Mesenchymal stem cell (in vitro differentiated cells and primary cell): Measurements from ENCODE around the gene MCRS1.
A peak's percentile ranks its signal among the peaks of the same experiment; 100 is the strongest.

Experiments used
- DNase-seq: peaks from one replicate; pipeline ENCODE4 v3.0.0-alpha.2; 2013
- H2AFZ ChIP-seq: one replicate; pipeline ENCODE4 v1.6.1; 2013; ENCODE audit warnings: low read depth, mild to moderate bottlenecking, control low read depth, inconsistent platforms, low read length, moderate library complexity
- H2AK5ac ChIP-seq: 2 replicates; pipeline ENCODE4 v1.6.1; 2013; ENCODE audit warnings: low read length, moderate library complexity, mild to moderate bottlenecking, inconsistent platforms; ENCODE audit not compliant: severe bottlenecking
- H2BK120ac ChIP-seq: one replicate; pipeline ENCODE4 v1.6.1; 2013; ENCODE audit warnings: low read depth, mild to moderate bottlenecking, inconsistent platforms, low read length, moderate library complexity
- H2BK12ac ChIP-seq, 2 experiments: one replicate each; pipeline ENCODE4 v1.6.1; 2013; ENCODE audit warnings: inconsistent platforms in 2 of 2, low read length in 2 of 2, mild to moderate bottlenecking in 2 of 2, moderate library complexity in 2 of 2, control low read depth in 1 of 2
- H2BK15ac ChIP-seq: one replicate; pipeline ENCODE4 v1.6.1; 2013; ENCODE audit warnings: mild to moderate bottlenecking, low read depth, inconsistent platforms; ENCODE audit not compliant: poor library complexity, severe bottlenecking
- H2BK5ac ChIP-seq: 2 replicates; pipeline ENCODE4 v1.6.1; 2013; ENCODE audit warnings: low read depth, mild to moderate bottlenecking, low read length, control low read depth, inconsistent platforms; ENCODE audit not compliant: poor library complexity, severe bottlenecking
- H3K14ac ChIP-seq, 2 experiments: one replicate each; pipeline ENCODE4 v1.6.1; 2013; ENCODE audit warnings: inconsistent platforms in 2 of 2, low read length in 2 of 2, control low read depth in 1 of 2, mild to moderate bottlenecking in 1 of 2, moderate library complexity in 1 of 2
- H3K18ac ChIP-seq, 2 experiments: one replicate each; pipeline ENCODE4 v1.6.1; 2013; ENCODE audit warnings: inconsistent platforms in 2 of 2, low read length in 2 of 2, control low read depth in 1 of 2, low read depth in 1 of 2, mild to moderate bottlenecking in 1 of 2
- H3K23ac ChIP-seq, 2 experiments: one replicate each; pipeline ENCODE4 v1.6.1; 2013; ENCODE audit warnings: inconsistent platforms in 2 of 2, low read length in 2 of 2, mild to moderate bottlenecking in 2 of 2, moderate library complexity in 2 of 2, control low read depth in 1 of 2
- H3K27ac ChIP-seq: 2 replicates; pipeline ENCODE4 v1.5.1; 2013; ENCODE audit warnings: mild to moderate bottlenecking, moderate library complexity, low read length, control low read depth, inconsistent platforms; ENCODE audit not compliant: poor library complexity, severe bottlenecking
- H3K27me3 ChIP-seq, 2 experiments: 2 replicates each; pipeline versions ENCODE4 v1.6.1 to v1.7.0; 2013; ENCODE audit warnings: low read length in 2 of 2, mild to moderate bottlenecking in 2 of 2, moderate library complexity in 2 of 2, control low read depth in 1 of 2, inconsistent platforms in 1 of 2; ENCODE audit not compliant: control insufficient read depth in 1 of 2, insufficient read depth in 1 of 2
- H3K36me3 ChIP-seq, 2 experiments: 2 replicates each; pipeline versions ENCODE4 v1.6.1 to v1.7.0; 2013; ENCODE audit warnings: low read length in 2 of 2, control low read depth in 1 of 2, inconsistent platforms in 1 of 2, low read depth in 1 of 2, mild to moderate bottlenecking in 1 of 2; ENCODE audit not compliant: insufficient read depth in 2 of 2, control insufficient read depth in 1 of 2
- H3K4ac ChIP-seq, 2 experiments: one replicate each; pipeline ENCODE4 v1.6.1; 2013; ENCODE audit warnings: inconsistent platforms in 2 of 2, low read length in 2 of 2, mild to moderate bottlenecking in 2 of 2, moderate library complexity in 2 of 2, control low read depth in 1 of 2, low read depth in 1 of 2
- H3K4me1 ChIP-seq: 2 replicates; pipeline ENCODE4 v1.6.1; 2013; ENCODE audit warnings: low read depth, low read length, control low read depth; ENCODE audit not compliant: control insufficient read depth, insufficient read depth
- H3K4me2 ChIP-seq: 2 replicates; pipeline ENCODE4 v1.6.1; 2013; ENCODE audit warnings: low read length, mild to moderate bottlenecking, inconsistent platforms; ENCODE audit not compliant: poor library complexity, severe bottlenecking
- H3K4me3 ChIP-seq, 2 experiments: 2 replicates each; pipeline versions ENCODE4 v1.5.1 to v1.7.0; 2013; ENCODE audit warnings: low read length in 2 of 2, mild to moderate bottlenecking in 2 of 2, control low read depth in 1 of 2, low read depth in 1 of 2; ENCODE audit not compliant: insufficient read depth in 1 of 2
- H3K79me1 ChIP-seq: replicated peaks from 2 replicates; pipeline ENCODE4 v1.6.1; 2013; ENCODE audit warnings: mild to moderate bottlenecking, control low read depth, low read length, inconsistent platforms; ENCODE audit not compliant: poor library complexity, severe bottlenecking
- H3K9ac ChIP-seq: 2 replicates; pipeline ENCODE4 v1.7.0; 2013; ENCODE audit warnings: mild to moderate bottlenecking, low read length, moderate library complexity
- H3K9me3 ChIP-seq: 2 replicates; pipeline ENCODE4 v1.7.0; 2013; ENCODE audit warnings: mild to moderate bottlenecking, low read length; ENCODE audit not compliant: control insufficient read depth
- H4K8ac ChIP-seq: one replicate; pipeline ENCODE4 v1.6.1; 2013; ENCODE audit warnings: inconsistent platforms, mild to moderate bottlenecking, low read length, moderate library complexity
- H4K91ac ChIP-seq: one replicate; pipeline ENCODE4 v1.6.1; 2013; ENCODE audit warnings: mild to moderate bottlenecking, low read length, inconsistent platforms
- WGBS: methylation state at CpG from one replicate; pipeline ENCODE4 v1.1.7; 2013; ENCODE audit warnings: mixed read lengths; 5-methylcytosine and 5-hydroxymethylcytosine counted together

MCRS1 gene

DNA sequence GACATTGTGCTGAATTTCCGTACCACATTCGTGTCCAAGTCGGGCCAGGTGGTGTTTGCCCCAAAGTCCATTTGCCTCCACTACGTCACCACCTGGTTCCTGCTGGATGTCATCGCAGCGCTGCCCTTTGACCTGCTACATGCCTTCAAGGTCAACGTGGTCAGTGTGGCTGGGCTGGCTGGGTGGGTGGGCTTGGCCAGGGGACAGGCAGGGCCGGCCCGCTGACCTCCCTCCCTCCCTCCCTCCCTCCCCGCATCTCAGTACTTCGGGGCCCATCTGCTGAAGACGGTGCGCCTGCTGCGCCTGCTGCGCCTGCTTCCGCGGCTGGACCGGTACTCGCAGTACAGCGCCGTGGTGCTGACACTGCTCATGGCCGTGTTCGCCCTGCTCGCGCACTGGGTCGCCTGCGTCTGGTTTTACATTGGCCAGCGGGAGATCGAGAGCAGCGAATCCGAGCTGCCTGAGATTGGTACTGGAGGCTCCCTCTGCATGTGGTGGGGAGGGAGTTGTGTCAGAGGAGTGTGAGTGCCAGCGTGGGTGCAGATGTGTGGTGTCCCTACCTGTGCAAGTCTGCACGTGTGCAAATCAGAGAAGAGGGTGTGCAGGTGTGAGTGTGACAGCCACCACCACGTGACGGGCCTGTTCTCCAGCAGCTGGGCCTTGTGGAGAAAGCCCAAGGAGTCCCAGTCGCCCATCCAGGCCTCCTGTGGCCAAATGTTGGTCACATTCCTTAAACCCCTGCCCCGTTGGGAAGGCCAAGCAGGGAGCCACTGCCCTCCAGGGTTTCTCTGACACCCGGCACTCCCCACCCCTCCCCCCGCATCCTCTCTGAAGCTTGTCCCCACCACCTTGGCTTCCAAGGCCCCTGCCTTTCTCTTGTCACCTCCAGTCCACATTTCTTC, 23.8 kb downstream of the MCRS1 start:
- DNase-seq, result no peak
- no peak overlapping the region for H3K14ac ChIP-seq
- no peak overlapping the region for H4K8ac ChIP-seq
- H2AK5ac ChIP-seq, result no peak overlapping the region
- H3K36me3 ChIP-seq, result no peaks in the 10 kb centered on the region
- H3K27me3 ChIP-seq, result peaks cover 82 to 93% of the 10 kb centered on the region in 2 experiments
- H2BK15ac ChIP-seq, result no peak overlapping the region
- H3K18ac ChIP-seq, result no peak overlapping the region
- no peak overlapping the region for H2BK5ac ChIP-seq
- H3K4me1 ChIP-seq, result peaks cover 18% of the 10 kb centered on the region
- no peak overlapping the region for H3K27ac ChIP-seq
- H3K23ac ChIP-seq, result no peak overlapping the region
- H3K9ac ChIP-seq, result no peak overlapping the region
- no peak overlapping the region for H2AFZ ChIP-seq
- WGBS, result 9% methylated on average over 36 of the region's 39 CpGs
- H3K4me2 ChIP-seq, result peak overlapping the region; percentile 20
- no peak overlapping the region for H2BK120ac ChIP-seq
- no peak overlapping the region for H2BK12ac ChIP-seq
- no peak overlapping the region for H3K4ac ChIP-seq
- no peaks in the 10 kb centered on the region for H3K79me1 ChIP-seq
- peak overlapping the region; percentile 9 for H4K91ac ChIP-seq
- no peak overlapping the region for H3K4me3 ChIP-seq
- no peaks in the 10 kb centered on the region for H3K9me3 ChIP-seq

DNA sequence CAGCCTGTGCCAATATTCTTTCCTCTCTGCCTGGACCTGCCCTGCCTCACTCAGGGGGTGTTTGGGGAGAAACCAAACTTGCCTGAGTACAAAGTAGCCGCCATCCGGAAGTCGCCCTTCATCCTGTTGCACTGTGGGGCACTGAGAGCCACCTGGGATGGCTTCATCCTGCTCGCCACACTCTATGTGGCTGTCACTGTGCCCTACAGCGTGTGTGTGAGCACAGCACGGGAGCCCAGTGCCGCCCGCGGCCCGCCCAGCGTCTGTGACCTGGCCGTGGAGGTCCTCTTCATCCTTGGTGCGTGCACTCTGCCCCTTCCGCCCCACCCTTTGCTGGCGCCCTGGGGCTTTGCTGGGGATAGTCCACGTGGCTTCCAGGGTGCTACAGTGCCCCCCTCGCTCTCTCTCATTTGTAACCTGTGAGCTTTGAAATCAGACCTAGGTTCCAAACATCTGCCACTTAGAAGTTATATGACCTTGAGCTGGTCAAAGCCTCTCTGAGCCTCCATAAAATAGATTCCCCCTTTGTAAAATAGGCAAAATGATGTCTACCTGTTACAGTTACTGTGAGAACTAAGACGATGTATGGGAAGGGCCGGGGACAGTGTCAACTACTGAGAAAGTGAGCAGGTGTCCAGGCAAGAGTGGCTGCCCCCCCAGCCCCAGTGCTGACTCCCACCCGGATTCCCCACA, 24.6 kb downstream of the MCRS1 start:
- no peak overlapping the region for H3K4me3 ChIP-seq
- H3K9ac ChIP-seq, result no peak overlapping the region
- no peak overlapping the region for H3K4me2 ChIP-seq
- no peak overlapping the region for H2BK120ac ChIP-seq
- H3K4me1 ChIP-seq, result peaks cover 11% of the 10 kb centered on the region
- H3K79me1 ChIP-seq, result no peaks in the 10 kb centered on the region
- peaks cover 77 to 87% of the 10 kb centered on the region in 2 experiments for H3K27me3 ChIP-seq
- H4K8ac ChIP-seq, result no peak overlapping the region
- no peak overlapping the region for H3K27ac ChIP-seq
- no peak overlapping the region for H2AFZ ChIP-seq
- H2AK5ac ChIP-seq, result no peak overlapping the region
- no peak overlapping the region for H4K91ac ChIP-seq
- H3K9me3 ChIP-seq, result no peaks in the 10 kb centered on the region
- H2BK12ac ChIP-seq, result no peak overlapping the region
- 51% methylated on average over 20 of the region's 20 CpGs for WGBS
- H3K23ac ChIP-seq, result no peak overlapping the region
- H3K18ac ChIP-seq, result no peak overlapping the region
- H2BK5ac ChIP-seq, result no peak overlapping the region
- H2BK15ac ChIP-seq, result no peak overlapping the region
- no peak for DNase-seq
- H3K4ac ChIP-seq, result no peak overlapping the region
- H3K14ac ChIP-seq, result no peak overlapping the region
- H3K36me3 ChIP-seq, result no peaks in the 10 kb centered on the region

DNA sequence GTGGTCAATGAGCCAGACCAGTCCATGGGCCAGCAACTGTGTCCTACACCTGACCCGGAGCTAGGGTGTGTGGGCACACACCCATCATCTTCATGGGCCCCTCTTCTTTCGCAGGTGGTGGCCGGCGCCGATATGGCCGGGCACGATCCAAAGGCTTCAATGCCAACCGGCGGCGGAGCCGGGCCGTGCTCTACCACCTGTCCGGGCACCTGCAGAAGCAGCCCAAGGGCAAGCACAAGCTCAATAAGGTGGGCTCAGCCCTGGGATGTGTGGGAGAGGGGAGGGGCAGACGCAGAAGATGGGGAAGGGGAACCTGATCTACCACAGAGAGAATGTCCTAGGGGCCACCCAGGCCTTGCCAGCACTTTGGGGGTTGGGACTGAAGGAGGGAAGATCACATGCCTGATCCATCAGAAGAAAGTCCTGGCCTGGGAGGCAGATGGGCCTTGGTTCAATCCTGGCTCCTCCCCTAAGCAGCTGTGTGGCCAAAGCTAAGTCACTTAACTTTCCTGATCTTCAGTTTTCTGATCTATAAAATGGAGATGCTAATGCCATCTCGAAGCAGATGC, 25.3 kb downstream of the MCRS1 start:
- H3K14ac ChIP-seq, result no peak overlapping the region

DNA sequence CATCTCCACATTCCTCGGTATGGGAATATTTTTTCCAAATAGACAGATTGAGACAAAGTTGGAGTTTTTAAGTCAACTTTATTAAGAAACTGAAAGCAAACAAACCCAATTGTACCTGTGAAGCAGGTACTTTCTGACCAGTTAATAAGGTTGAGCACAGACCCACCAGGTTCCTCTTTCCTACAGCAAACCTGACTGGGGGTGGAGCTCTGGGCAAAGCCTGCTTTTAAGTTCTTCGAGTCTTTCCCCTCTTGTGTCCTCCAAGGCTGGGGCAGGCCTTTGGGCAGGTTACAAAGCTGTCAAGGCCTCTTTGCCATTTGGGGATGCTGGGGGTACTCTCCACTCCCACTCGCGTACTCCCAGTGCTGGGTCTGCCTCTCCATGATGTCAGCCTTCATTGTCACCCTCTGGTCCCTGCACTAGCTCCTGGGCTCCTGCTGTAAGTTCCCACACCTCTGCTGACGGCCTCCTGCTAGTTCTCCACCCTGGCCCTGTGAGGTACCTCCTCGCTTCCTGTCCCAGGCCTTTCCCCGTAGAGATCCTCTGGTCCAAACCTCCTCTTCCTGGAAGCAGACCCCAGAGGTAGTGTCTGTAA, 25.9 kb downstream of the MCRS1 start:
- no peaks in the 10 kb centered on the region for H3K9me3 ChIP-seq
- H3K9ac ChIP-seq, result no peak overlapping the region
- no peak overlapping the region for H2AFZ ChIP-seq
- no peak overlapping the region for H3K23ac ChIP-seq
- H4K91ac ChIP-seq, result no peak overlapping the region
- peaks cover 74 to 87% of the 10 kb centered on the region in 2 experiments for H3K27me3 ChIP-seq
- H3K14ac ChIP-seq, result no peak overlapping the region
- no peak overlapping the region for H2BK12ac ChIP-seq
- H2BK15ac ChIP-seq, result no peak overlapping the region
- H3K4ac ChIP-seq, result no peak overlapping the region
- H3K27ac ChIP-seq, result no peak overlapping the region
- no peak overlapping the region for H3K4me2 ChIP-seq
- DNase-seq, result no peak
- H3K36me3 ChIP-seq, result no peaks in the 10 kb centered on the region
- H3K4me1 ChIP-seq, result peaks cover 21% of the 10 kb centered on the region
- no peak overlapping the region for H2AK5ac ChIP-seq
- 81% methylated on average over 6 of the region's 7 CpGs for WGBS
- no peak overlapping the region for H3K4me3 ChIP-seq
- no peaks in the 10 kb centered on the region for H3K79me1 ChIP-seq
- no peak overlapping the region for H2BK120ac ChIP-seq
- no peak overlapping the region for H3K18ac ChIP-seq
- H4K8ac ChIP-seq, result no peak overlapping the region
- no peak overlapping the region for H2BK5ac ChIP-seq

More for the DNA sequence above, 25.3 kb downstream of the MCRS1 start:
- H2BK120ac ChIP-seq, result no peak overlapping the region
- no peaks in the 10 kb centered on the region for H3K36me3 ChIP-seq
- H3K79me1 ChIP-seq, result no peaks in the 10 kb centered on the region
- peaks cover 76 to 87% of the 10 kb centered on the region in 2 experiments for H3K27me3 ChIP-seq
- H2BK15ac ChIP-seq, result no peak overlapping the region
- no peak overlapping the region for H3K23ac ChIP-seq
- H3K9ac ChIP-seq, result no peak overlapping the region
- peaks cover 17% of the 10 kb centered on the region for H3K4me1 ChIP-seq
- H4K8ac ChIP-seq, result no peak overlapping the region
- no peak overlapping the region for H3K27ac ChIP-seq
- H2BK12ac ChIP-seq, result no peak overlapping the region
- no peak overlapping the region for H2BK5ac ChIP-seq
- H2AK5ac ChIP-seq, result no peak overlapping the region
- DNase-seq, result no peak
- H3K4ac ChIP-seq, result no peak overlapping the region
- no peak overlapping the region for H4K91ac ChIP-seq
- no peak overlapping the region for H2AFZ ChIP-seq
- no peak overlapping the region for H3K18ac ChIP-seq
- no peak overlapping the region for H3K4me3 ChIP-seq
- H3K4me2 ChIP-seq, result no peak overlapping the region
- WGBS, result 96% methylated on average over 15 of the region's 15 CpGs
- H3K9me3 ChIP-seq, result no peaks in the 10 kb centered on the region
